ENCODE results near the gene RNF126.
"Not testable (repeated sequence)": the region's sequence is repeated elsewhere in the genome, so short reads cannot be mapped to it uniquely, and the experiment has no call there.

Gene RNF126

DNA sequence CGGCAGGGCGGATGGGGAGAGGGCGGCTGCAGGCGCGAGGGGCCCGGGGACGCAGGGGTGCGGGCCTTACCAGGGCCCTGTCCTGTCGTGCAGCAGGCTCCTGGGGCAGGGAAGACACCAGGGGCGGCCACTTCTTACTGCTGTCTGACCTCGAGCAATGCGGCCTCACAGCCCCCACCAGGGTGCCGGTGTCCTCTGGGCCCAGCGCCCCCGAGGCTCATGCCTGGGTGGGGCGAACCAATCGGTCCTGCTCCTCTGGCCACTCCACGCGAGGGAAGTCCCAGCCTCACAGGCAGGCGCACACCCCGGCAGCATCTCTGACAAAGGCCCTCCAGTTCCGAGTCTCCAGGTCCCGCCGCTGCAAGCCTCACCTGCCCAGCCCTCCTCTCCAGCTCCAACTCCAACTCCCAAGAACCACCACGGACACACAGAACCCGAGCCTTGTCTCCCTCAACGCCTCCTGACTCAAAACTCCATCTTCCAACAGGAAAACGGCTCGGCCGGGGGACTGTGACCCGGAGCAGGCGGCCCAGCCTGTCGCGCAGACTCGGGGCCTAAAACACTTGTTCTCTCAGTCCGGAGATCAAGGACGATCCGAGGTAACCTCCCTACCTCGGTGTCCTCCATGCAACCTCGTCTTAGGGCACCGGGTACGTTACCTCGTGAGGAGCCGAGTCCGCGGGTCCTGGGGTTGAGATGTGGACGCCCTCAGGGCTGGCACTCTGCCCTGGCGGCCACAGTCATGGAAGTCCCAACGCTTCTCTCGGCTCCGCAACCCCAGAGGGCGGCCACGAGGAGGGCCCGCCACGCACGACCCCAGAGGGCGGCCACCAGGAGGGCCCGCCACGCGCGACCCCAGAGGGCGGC is 16.9 kb downstream of the RNF126 start:
- DNase-seq, result no peak

DNA sequence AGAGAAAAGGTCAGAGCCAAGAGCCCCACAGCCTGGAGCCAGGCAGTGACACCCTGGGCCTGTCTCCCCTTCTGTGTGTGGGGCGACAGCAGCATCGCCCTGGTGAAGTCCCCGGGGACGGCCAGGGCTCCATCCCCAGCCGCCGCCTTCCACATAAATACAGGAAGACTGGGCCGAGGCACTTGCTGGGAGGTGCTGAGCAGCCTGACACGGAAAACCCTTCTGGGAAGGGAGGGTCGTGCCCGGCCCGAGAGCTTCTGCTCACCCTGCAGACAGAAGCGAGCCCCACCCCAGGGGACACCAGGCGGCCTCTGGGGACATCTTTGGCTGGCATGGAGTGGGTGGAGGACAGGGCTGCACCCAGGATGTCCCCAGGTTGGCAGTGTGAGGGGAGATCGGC is 18.2 kb downstream of the RNF126 start:
- DNase-seq, result no peak

DNA sequence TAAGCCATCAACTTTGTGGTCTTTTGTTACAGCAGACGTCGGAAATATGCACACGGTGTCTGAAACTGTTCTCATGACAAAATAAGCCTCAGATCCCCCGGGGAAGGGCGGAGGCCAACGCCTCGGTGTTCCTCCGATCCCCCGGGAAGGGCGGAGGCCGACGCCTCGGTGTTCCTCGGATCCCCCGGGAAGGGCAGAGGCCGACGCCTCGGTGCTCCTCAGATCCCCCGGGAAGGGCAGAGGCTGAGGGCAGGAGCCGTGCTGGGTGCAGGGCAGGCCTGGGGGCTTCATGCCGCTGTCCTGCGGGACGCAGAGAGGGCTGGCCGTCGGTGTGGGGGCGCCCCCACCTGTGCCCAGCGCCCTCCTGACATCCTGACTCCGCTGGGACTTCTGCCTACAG is 18.7 kb downstream of the RNF126 start:
- DNase-seq, result no peak

DNA sequence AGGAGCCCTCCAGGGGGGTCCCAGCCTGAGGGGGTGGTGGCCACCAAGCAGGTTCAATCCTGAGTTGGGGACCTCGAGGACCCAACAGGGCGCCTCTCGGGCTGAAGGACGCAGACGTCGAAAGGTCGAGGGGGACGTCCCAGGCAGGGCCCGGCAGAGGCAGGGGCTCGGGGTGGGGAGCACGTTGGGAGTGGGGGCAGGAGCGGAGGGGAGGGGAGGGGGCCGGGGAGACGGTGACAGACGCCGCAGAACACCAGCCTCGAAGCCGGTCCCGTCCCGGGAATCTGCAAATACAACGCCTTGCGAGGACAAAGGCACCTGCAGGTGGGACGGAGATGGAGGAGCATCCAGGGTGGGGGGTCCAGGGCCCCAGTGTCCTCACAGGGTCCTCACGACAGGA is 19.3 kb downstream of the RNF126 start:
- DNase-seq, result no peak

DNA sequence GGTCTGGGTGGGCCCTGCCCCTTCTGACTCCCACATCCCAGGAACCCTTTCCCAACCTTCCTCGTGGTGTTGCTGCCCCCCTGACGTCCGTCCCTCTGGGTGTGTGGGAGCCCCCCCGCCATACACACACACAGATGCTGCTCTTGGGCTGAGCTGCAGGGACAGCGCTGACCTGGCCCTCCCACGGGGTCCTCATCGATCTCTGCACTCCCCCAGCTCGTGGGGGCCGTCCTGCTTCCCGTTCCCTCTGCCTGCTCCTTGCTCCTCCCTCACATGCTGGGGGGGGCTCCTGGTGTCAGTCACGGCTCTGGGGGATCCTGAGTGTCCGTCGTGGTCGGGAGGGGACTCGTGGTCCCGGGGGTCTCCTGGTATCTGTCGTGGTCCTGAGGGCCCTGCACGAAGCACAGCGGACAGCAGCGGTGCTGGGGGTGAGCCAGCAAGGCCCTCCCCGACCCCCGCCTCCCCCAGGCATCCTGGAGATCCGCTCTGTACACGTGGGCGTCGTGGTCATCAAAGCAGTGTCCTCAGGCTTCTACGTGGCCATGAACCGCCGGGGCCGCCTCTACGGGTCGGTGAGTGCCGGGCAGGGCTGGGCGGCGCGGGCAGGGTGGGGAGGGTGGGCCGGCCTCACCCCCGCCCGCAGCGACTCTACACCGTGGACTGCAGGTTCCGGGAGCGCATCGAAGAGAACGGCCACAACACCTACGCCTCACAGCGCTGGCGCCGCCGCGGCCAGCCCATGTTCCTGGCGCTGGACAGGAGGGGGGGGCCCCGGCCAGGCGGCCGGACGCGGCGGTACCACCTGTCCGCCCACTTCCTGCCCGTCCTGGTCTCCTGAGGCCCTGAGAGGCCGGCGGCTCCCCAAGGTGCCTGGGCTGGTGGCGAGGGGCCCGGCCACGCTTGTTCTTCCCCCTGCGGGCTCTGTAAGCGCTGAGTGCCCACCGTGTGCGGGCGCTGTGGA is 20.0 kb downstream of the RNF126 start:
- no peak for DNase-seq

DNA sequence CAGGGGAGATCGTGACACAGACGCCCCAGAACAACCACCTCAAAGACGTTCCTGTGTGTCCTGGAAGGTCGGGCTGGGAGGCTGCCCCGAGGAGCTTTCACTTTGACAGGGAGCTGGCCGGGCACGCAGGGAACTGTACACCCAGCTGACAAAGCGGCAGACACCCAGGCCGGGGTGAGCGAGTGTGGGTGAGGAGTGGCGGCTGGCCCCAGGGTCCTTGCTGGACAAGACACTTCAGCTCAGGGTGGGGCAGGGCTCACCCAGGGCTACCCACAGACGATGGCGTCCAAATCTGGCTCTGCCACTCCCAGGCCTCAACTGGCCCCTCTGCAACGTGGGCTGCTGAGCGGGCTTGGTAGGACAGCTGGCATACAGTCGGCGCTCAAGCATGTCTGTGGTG is 21.3 kb downstream of the RNF126 start:
- no peak for DNase-seq

GRCh38 chr19:640606-641189 is 22.3 kb downstream of the RNF126 start:
- DNase-seq, result no peak

GRCh38 chr19:640161-640558 is 22.9 kb downstream of the RNF126 start:
- DNase-seq, result no peak

- peak; percentile 96 for DNase-seq
Measured at GRCh38 chr19:639253-640160, 23.5 kb downstream of the RNF126 start, which contains the start of gene FGF22. Gene FGF22 (plus strand): TSS chr19:639879. CDS start chr19:639926, 47 bp downstream.

DNA sequence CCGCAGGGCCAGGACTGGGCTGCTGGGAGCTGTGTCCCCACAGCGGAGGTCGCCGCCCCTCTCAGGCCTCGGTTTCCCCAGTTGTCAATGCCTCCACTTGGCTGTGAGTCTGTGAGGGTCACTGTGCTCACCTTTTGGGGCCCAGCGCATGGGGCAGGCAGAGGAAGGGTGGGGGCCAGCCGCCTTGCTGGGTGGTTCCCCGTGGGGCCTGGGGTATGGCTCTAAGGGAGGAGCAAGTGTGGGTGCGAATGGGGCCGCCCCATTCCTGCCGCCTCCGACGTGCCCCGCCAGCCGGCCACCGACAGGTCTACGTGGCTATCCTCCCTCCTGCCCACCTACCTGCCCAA is 24.1 kb downstream of the RNF126 start:
- no peak for DNase-seq

- DNase-seq, result no peak
Measured at GRCh38 chr19:634975-635652, 27.9 kb downstream of the RNF126 start.

GRCh38 chr19:633786-634639 is 29.0 kb downstream of the RNF126 start:
- no peak for DNase-seq

DNA sequence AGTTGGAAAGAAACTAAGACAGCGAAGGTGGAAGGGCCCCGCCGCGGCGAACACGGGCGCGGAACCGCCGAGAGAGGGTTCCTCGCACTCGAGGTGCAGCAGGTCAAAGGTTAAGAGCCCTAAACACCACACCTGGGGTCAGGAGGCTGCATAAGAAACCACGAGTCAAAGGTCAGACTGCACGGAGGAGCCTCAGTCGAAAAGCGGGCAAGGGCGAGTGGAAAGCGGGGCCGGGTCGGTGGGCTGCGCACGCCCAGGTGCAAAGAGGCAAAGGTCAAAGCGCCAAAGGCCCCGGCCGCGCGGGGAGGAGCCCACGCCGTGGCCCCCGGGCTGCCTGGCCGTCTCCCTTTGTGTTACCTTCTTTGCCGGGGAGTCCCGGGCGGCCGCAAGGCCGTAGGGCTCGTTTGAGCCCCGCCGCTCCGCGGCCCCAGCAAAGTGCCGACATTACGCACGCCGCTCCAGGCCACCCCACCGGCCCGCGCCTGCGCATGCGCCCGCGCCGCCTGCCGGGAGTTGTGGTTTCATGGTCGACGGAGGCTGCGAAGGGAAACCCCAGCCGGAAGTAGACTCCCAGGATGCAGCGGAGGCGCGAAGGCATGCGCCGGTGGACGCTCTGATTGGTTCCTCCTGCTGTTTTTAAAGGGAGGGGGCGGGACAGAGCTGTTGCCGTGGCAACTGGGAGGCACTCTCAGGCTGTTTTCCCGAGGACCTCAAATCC is 29.8 kb downstream of the RNF126 start, which contains the start of gene POLRMT:
POLRMT (minus strand) TSS at position 470 of the 718 bp plus-strand sequence; CDS start at position 445, 25 bp downstream.
- DNase-seq, result peak; percentile 99

- DNase-seq, result peak; percentile 65
Measured at GRCh38 chr19:632579-633067, 30.4 kb downstream of the RNF126 start.

GRCh38 chr19:629961-630714 is 32.9 kb downstream of the RNF126 start:
- DNase-seq, result no peak

- not testable (repeated sequence) for DNase-seq
Measured at GRCh38 chr19:629515-629914, 33.5 kb downstream of the RNF126 start.

DNA sequence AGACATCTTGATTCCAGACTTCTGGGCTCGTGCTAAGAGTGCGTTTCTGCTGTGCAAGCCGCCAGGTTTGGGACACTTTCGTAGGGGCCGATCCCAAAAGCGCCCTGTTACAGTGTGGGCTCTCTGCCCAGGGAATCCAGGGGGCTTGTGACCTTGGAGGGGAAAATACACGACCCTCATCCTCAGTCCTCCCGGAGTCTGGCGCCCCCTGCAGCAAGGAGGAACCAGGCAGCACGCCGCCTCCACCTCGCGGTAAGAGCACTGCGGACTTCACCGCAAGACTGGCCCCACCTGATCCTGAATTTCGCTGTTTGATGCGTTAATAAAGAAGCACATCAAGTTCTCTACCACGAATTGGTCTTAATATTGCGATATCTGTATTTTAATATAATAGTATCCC is 34.8 kb downstream of the RNF126 start:
- no peak for DNase-seq

- not testable (repeated sequence) for DNase-seq
Measured at GRCh38 chr19:626566-626965, 36.4 kb downstream of the RNF126 start.

GRCh38 chr19:625257-625656 is 37.8 kb downstream of the RNF126 start:
- no peak for DNase-seq

Measured in activated CD4-positive, alpha-beta T cell treated with anti-CD3 and anti-CD28 coated beads, Interleukin-2, Interleukin-6, amounts not matched to agents 100 ng/mL and 50 ng/mL, durations not matched to agents 16 hours and 8 hours (primary cell).